KG1 (cell line): ENCODE data around the gene HPS1.

ENCODE experiments used
- DNase-seq: peaks from one replicate; lab custom pipeline; 2025; lab: John Stamatoyannopoulos, UW

The HPS1 gene

GRCh38 chr10:98411166-98411565 lies 35.6 kb downstream of the HPS1 start:
- DNase-seq, result no peak

GRCh38 chr10:98410759-98411158 lies 36.0 kb downstream of the HPS1 start:
- no peak for DNase-seq

GRCh38 chr10:98410135-98410743 lies 36.5 kb downstream of the HPS1 start:
- no peak for DNase-seq

GRCh38 chr10:98408799-98409198 lies 37.9 kb downstream of the HPS1 start:
- no peak for DNase-seq

- no peak for DNase-seq
Measured at GRCh38 chr10:98407744-98408241, 38.9 kb downstream of the HPS1 start.

GRCh38 chr10:98407017-98407743 lies 39.6 kb downstream of the HPS1 start:
- no peak for DNase-seq

- no peak for DNase-seq
Measured at GRCh38 chr10:98405422-98405821, 41.3 kb downstream of the HPS1 start.

- DNase-seq, result no peak
Measured at GRCh38 chr10:98404571-98405359, 42.0 kb downstream of the HPS1 start.

- no peak for DNase-seq
Measured at GRCh38 chr10:98403812-98404504, 42.8 kb downstream of the HPS1 start.

- DNase-seq, result no peak
Measured at GRCh38 chr10:98402931-98403718, 43.6 kb downstream of the HPS1 start.

GRCh38 chr10:98402478-98402877 lies 44.3 kb downstream of the HPS1 start:
- DNase-seq, result no peak

GRCh38 chr10:98400482-98400881 lies 46.3 kb downstream of the HPS1 start:
- no peak for DNase-seq

- DNase-seq, result no peak
Measured at GRCh38 chr10:98399784-98400183, 47.0 kb downstream of the HPS1 start.

- no peak for DNase-seq
Measured at GRCh38 chr10:98397089-98397600, 49.6 kb downstream of the HPS1 start.

- no peak for DNase-seq
Measured at GRCh38 chr10:98396096-98397063, 50.4 kb downstream of the HPS1 start.

- DNase-seq, result no peak
Measured at GRCh38 chr10:98394851-98395440, 51.8 kb downstream of the HPS1 start.

- no peak for DNase-seq
Measured at GRCh38 chr10:98391578-98391991, 55.1 kb downstream of the HPS1 start.

- DNase-seq, result no peak
Measured at GRCh38 chr10:98391065-98391464, 55.7 kb downstream of the HPS1 start.

GRCh38 chr10:98390406-98390805 lies 56.3 kb downstream of the HPS1 start:
- no peak for DNase-seq

- no peak for DNase-seq
Measured at GRCh38 chr10:98389398-98389797, 57.3 kb downstream of the HPS1 start.
